ENCODE results near the gene SATB2.

The SATB2 gene

GRCh38 chr2:199449455-199449854 is 8.3 kb downstream of the SATB2 start:
- DNase-seq (ENCODE audit: low read depth): no peak
- H3K4me3 ChIP-seq (ENCODE audit: low read length): no peak overlapping the region
- no peak for TF ChIP-seq CTCF (conservative IDR thresholded peaks at IDR 0.05; ENCODE audit: low read length)

- H3K4me3 ChIP-seq (ENCODE audit: low read length): no peak overlapping the region
- DNase-seq (ENCODE audit: low read depth): no peak
- no peak for TF ChIP-seq CTCF (conservative IDR thresholded peaks at IDR 0.05; ENCODE audit: low read length)
Measured at GRCh38 chr2:199446996-199447576, 10.7 kb downstream of the SATB2 start.

- no peak for DNase-seq (ENCODE audit: low read depth)
- no peak overlapping the region for H3K4me3 ChIP-seq (ENCODE audit: low read length)
- TF ChIP-seq CTCF (conservative IDR thresholded peaks at IDR 0.05; ENCODE audit: low read length): no peak
Measured at GRCh38 chr2:199444749-199445148, 13.0 kb downstream of the SATB2 start.

- no peak for TF ChIP-seq CTCF (conservative IDR thresholded peaks at IDR 0.05; ENCODE audit: low read length)
- peak; percentile 34 for DNase-seq (ENCODE audit: low read depth)
- H3K4me3 ChIP-seq (ENCODE audit: low read length): no peak overlapping the region
Measured at GRCh38 chr2:199443589-199444130, 14.1 kb downstream of the SATB2 start.

DNA sequence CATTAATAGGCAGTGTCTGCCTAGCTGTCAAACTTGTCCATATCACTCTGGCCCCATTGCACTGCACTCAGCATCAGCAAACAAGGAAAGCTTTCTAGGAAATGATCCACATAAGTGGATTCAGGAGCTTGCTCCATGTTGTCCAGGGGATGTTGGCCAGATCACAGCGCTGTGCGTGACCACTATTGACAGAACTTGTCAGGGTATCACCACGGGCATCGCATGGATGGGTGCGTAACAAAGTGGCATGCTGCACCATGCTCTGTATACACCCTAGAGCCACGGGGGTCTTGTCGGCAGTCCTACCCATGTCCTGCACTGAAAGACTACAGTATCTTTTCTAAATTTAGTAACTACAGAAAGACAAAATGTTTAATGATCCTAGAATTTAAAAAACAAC is 15.6 kb downstream of the SATB2 start:
- H3K4me3 ChIP-seq (ENCODE audit: low read length): no peak overlapping the region
- no peak for TF ChIP-seq CTCF (conservative IDR thresholded peaks at IDR 0.05; ENCODE audit: low read length)
- no peak for DNase-seq (ENCODE audit: low read depth)

DNA sequence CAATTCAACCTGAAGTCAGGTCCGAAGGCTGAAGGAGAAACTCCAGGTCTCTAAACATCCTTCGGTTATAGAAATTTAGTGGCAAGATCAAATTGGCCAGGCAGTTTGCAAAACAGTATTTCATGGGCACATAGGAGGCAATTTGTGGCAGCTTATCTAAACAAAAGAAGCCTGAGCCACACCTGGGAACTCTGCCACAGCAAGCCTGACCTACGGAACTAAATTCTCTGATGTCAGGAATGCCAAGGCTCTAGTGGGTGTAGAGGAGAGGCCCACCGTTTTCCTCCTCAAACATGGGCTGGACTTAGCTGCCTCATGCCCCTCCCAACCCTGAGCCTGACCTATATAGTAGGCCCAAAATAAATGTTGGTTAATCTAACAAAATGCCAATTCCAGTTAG is 16.0 kb downstream of the SATB2 start:
- DNase-seq (ENCODE audit: low read depth): no peak
- no peak for TF ChIP-seq CTCF (conservative IDR thresholded peaks at IDR 0.05; ENCODE audit: low read length)
- H3K4me3 ChIP-seq (ENCODE audit: low read length): no peak overlapping the region

DNA sequence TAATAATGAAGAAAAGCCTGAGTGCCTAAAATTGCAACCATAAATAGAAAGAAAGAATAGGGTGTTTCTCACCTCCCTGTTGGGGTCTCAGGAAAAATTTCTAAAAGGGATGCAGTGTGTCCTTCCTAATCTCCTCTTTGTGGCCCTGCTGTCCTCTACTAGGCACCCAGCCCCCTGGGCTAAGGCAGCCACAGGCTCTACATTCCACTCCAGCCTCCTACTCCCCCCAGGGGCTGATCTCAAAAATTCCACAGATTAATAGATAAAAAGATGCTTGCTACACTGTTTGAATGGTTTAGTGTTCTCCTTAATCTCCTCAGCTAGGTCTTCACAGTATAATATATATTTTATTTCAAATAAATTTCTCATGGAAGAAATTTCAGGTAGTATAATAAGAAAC is 17.6 kb downstream of the SATB2 start:
- no peak for TF ChIP-seq CTCF (conservative IDR thresholded peaks at IDR 0.05; ENCODE audit: low read length)
- DNase-seq (ENCODE audit: low read depth): no peak
- no peak overlapping the region for H3K4me3 ChIP-seq (ENCODE audit: low read length)

All from AG10803 (cell line).